Measurements from ENCODE around the gene PDS5B. TPM values are rescaled to one million over a fixed set of nuclear protein-coding genes. Genes with fewer than 3 reads are reported as not detected.

Gene PDS5B
- total RNA-seq, 1 donor from 2014 or later, result 19.6 TPM

DNA sequence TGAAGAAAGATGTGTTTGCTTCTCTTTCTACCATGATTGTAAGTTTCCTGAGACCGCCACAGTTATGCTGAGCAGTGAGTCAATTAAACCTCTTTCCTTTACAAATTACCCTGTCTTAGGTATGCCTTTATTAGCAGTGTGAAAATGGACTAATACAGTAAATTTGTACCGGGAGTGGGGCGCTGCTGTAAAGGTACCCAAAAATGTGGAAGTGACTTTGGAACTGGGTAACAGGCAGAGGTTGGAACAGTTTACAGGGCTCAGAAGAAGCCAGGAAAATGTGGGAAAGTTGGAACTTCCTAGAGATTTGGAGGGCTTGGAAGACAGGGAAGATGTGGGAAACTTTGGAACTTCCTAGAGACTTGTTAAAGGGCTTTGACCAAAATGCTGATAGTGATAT is 9.2 kb upstream of the PDS5B start:
- Histone ChIP-seq H3K4me3 (ENCODE audit: low read depth, low read length) (no peak overlapping the region), H3K27me3 (ENCODE audit: control insufficient read depth, insufficient read depth, low read length) (no peaks in the 10 kb centered on the region), H3K36me3 (ENCODE audit: control insufficient read depth, insufficient read depth, low read length) (no peaks in the 10 kb centered on the region)
- no peak for DNase-seq (ENCODE audit: low read depth)
- no peak for TF ChIP-seq CTCF (IDR thresholded peaks at IDR 0.05; ENCODE audit: insufficient read depth, low read length, poor library complexity, severe bottlenecking)

DNA sequence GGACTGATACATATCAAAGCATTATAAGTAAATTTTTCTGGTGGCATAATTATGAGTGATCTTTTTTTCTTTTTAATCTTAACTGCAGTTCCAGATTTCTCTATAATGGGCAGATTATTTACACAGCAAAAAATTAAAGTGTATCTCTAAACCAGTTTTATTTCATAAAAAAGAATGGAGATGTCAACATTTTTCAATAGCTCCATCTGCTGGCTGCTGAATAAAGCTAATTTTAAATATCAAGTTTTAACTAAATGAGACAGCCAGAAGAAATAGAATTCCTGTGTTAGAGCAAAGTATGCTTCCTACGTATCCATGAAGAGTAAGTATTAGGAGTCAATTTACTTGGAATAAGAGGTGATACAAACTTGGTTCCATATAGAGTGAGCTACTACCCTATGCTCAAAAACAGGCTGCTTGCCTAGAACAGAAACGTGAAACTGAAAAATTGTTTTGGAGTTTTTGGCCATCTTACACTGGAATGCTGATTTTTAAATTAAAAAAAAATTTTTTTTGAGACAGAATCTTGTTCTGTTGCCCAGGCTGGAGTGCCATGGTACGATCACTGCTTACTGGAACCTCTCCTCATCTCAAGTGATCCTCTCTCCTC is 5.0 kb upstream of the PDS5B start:
- H3K27me3 ChIP-seq (ENCODE audit: control insufficient read depth, insufficient read depth, low read length), result no peaks in the 10 kb centered on the region
- TF ChIP-seq CTCF (IDR thresholded peaks at IDR 0.05; ENCODE audit: insufficient read depth, low read length, poor library complexity, severe bottlenecking), result peak; percentile 45
- no peak for DNase-seq (ENCODE audit: low read depth)
- H3K4me3 ChIP-seq (ENCODE audit: low read depth, low read length), result no peak overlapping the region
- H3K36me3 ChIP-seq (ENCODE audit: control insufficient read depth, insufficient read depth, low read length), result no peaks in the 10 kb centered on the region

GRCh38 chr13:32582281-32582680 is 4.0 kb upstream of the PDS5B start:
- H3K27me3 ChIP-seq (ENCODE audit: control insufficient read depth, insufficient read depth, low read length), result no peaks in the 10 kb centered on the region
- DNase-seq (ENCODE audit: low read depth), result no peak
- TF ChIP-seq CTCF (IDR thresholded peaks at IDR 0.05; ENCODE audit: insufficient read depth, low read length, poor library complexity, severe bottlenecking), result no peak
- H3K4me3 ChIP-seq (ENCODE audit: low read depth, low read length), result no peak overlapping the region
- H3K36me3 ChIP-seq (ENCODE audit: control insufficient read depth, insufficient read depth, low read length), result no peaks in the 10 kb centered on the region

- no peak for TF ChIP-seq CTCF (IDR thresholded peaks at IDR 0.05; ENCODE audit: insufficient read depth, low read length, poor library complexity, severe bottlenecking)
Observed at GRCh38 chr13:32582991-32583390, 3.3 kb upstream of the PDS5B start.

GRCh38 chr13:32585550-32586079 is 637 bp upstream of the PDS5B start:
- H3K27me3 ChIP-seq (ENCODE audit: control insufficient read depth, insufficient read depth, low read length), result no peaks in the 10 kb centered on the region
- no peaks in the 10 kb centered on the region for H3K36me3 ChIP-seq (ENCODE audit: control insufficient read depth, insufficient read depth, low read length)
- TF ChIP-seq CTCF (IDR thresholded peaks at IDR 0.05; ENCODE audit: insufficient read depth, low read length, poor library complexity, severe bottlenecking), result no peak
- H3K4me3 ChIP-seq (ENCODE audit: low read depth, low read length), result peak overlapping the region; percentile 51
- DNase-seq (ENCODE audit: low read depth), result no peak

More at GRCh38 chr13:32582991-32583390, 3.3 kb upstream of the PDS5B start:
- Histone ChIP-seq H3K36me3 (ENCODE audit: control insufficient read depth, insufficient read depth, low read length) (no peaks in the 10 kb centered on the region), H3K27me3 (ENCODE audit: control insufficient read depth, insufficient read depth, low read length) (no peaks in the 10 kb centered on the region), H3K4me3 (ENCODE audit: low read depth, low read length) (no peak overlapping the region)
- DNase-seq (ENCODE audit: low read depth), result no peak
